Mesodermal cell (in vitro differentiated cells): ENCODE results near the gene GATA5.

Experiments used
- H3K27ac ChIP-seq: 2 replicates; pipeline ENCODE4 v1.7.0; 2013; ENCODE audit warnings: mild to moderate bottlenecking, low read depth, low read length, moderate library complexity; ENCODE audit not compliant: severe bottlenecking
- H3K36me3 ChIP-seq: 2 replicates; pipeline ENCODE4 v1.7.1; 2013; ENCODE audit warnings: mild to moderate bottlenecking, low read length, moderate library complexity; ENCODE audit not compliant: control insufficient read depth, insufficient read depth
- H3K4me1 ChIP-seq: one replicate; pipeline ENCODE4 v1.7.1; 2013; ENCODE audit warnings: mild to moderate bottlenecking, low read length; ENCODE audit not compliant: insufficient read depth, control insufficient read depth, poor library complexity, severe bottlenecking
- H3K4me3 ChIP-seq: 2 replicates; pipeline ENCODE4 v1.7.0; 2013; ENCODE audit warnings: low read length, control low read depth, mild to moderate bottlenecking; ENCODE audit not compliant: insufficient read depth, poor library complexity, severe bottlenecking; ENCODE audit errors: extremely low read depth
- H3K9me3 ChIP-seq: 2 replicates; pipeline ENCODE4 v1.7.1; 2013; ENCODE audit warnings: mild to moderate bottlenecking, low read length, moderate library complexity; ENCODE audit not compliant: control insufficient read depth
- WGBS, 2 experiments: methylation state at CpG; one replicate each; pipeline ENCODE4 v1.1.5; 2013; ENCODE audit warnings: missing lambda C conversion rate in 2 of 2; ENCODE audit not compliant: insufficient coverage in 2 of 2; 5-methylcytosine and 5-hydroxymethylcytosine counted together

Gene GATA5

DNA sequence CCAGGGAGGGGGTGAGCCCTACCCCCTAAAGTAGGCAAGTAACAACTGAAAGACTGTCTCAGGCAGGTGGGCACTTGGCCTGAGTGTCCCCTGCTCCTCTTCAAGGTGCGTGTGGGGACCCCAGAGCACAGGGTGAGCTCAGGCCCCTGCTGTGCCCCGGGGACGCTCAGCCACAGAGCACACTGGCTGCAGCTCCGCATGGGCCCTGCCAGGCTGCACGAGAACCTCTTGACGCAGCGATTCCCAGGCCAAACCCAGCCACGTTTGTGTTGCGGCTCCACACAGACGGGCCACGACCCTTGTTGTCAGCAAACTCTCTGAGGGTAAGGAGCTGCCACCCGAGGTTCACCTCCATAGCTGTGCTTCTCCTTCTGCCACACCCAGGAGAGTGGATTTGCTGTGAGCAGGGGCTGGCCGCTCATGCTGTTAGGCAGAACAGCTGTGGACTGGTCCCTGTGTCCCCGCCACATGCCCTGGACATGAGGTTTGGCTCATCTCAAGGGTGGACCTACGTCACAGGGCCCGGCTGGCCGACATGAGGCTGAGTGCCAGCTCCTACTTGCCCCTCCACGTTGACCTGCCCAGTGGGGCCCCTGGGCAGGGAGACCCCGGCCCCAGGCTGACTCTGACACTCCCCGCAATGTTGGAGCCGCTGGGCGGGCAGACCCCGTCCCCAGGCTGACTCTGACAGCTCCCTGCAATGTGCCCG is 29.7 kb upstream of the GATA5 start:
- H3K9me3 ChIP-seq: no peaks in the 10 kb centered on the region
- WGBS, 2 experiments: 91 to 92% methylated on average over 19 to 24 of the region's 24 CpGs
- no peak overlapping the region for H3K4me3 ChIP-seq
- no peak overlapping the region for H3K27ac ChIP-seq
- H3K4me1 ChIP-seq: no peaks in the 10 kb centered on the region
- no peaks in the 10 kb centered on the region for H3K36me3 ChIP-seq

DNA sequence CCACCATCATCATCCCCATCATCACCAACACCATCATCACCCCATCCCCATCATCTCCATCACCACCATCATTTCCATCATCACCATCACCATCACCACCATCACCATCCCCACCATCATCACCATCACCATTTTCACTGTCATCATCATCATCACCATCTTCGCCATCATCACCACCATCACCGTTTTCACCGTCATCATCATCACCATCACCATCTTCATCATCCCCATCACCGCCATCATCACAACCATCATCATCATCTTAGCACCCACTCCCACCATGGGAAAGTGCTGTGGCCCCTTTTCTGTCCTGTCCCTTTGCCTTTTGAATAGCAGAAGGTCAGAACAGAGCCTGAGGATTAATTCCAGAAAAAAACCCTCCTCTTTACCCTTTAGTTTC is 28.5 kb upstream of the GATA5 start:
- Histone ChIP-seq H3K9me3 (no peaks in the 10 kb centered on the region), H3K4me3 (no peak overlapping the region), H3K4me1 (no peaks in the 10 kb centered on the region), H3K27ac (no peak overlapping the region), H3K36me3 (no peaks in the 10 kb centered on the region)
- WGBS, 2 experiments: 92 to 97% methylated on average over 4 of the region's 4 CpGs

DNA sequence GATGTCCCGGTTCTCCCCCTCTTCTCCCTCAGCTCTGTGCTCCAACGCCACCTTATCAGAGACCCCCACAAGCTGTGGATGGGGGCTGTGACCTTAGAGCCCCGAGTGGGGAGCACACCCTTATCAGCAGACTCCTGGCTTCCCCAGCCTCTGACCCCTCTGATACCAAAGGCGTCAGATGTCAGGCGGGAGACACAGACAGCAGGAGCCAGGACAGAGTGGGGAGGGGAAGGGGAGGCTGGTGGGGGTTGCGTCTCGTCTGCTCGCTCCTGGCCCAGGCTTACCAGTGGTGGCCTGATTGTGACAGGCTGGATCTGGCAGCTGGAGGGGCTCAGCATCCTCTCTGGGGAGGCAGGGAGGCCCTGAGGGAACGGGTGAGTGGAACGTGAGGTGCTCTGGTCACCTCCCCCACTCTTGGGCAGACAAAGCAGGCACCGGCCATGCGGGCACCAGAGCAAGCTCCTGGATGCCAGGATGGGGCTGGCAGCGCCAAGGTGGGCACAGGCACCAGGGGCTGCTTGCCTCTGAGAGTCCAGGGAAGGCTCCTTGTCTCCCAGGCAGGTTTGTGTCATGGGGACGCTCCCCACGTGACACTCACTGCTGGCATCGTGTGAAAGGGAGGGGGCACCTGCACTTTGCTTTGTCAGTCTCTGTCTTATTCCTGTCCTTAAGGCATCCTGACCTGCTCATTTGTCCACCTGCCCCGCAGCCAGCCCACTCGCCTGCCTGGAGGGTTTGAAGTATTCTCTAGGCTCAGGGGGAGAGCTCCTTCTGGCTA is 27.8 kb upstream of the GATA5 start:
- Histone ChIP-seq H3K27ac (no peak overlapping the region), H3K4me3 (no peak overlapping the region), H3K36me3 (no peaks in the 10 kb centered on the region), H3K9me3 (no peaks in the 10 kb centered on the region), H3K4me1 (no peaks in the 10 kb centered on the region)
- 71 to 77% methylated on average over 10 to 11 of the region's 18 CpGs for WGBS, 2 experiments

DNA sequence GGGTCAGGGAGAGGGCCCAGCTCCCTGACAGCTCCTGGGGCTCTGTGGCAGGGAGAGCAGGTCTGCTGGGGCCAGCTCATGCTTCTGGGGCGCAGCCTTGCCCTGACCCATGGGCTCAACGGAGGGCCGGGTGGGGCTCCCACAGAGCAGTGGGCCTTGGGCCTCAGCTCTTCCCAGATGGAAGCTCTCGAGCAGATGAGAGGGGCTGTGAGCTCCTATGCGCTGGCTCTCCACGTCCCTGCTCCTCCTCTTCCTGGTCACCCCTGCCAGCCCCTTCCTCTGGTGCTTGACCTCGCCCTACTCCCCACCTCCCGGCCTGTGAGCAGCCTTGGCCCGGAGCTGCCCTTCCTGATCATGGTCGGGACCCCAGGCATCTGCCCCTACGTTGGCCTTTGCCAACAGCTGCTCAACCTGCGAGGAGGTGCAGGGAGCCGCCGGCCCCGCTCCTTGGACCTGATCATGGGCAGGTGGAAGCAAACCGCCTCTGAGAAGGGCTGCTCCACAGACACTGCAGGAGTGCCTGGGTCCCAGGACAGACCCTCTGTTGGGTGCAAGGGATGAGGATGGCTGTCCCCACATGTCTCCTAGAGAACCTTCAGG is 26.8 kb upstream of the GATA5 start:
- Histone ChIP-seq H3K4me3 (no peak overlapping the region), H3K36me3 (no peaks in the 10 kb centered on the region), H3K27ac (no peak overlapping the region), H3K4me1 (no peaks in the 10 kb centered on the region), H3K9me3 (no peaks in the 10 kb centered on the region)
- 90 to 96% methylated on average over 13 to 15 of the region's 16 CpGs for WGBS, 2 experiments

DNA sequence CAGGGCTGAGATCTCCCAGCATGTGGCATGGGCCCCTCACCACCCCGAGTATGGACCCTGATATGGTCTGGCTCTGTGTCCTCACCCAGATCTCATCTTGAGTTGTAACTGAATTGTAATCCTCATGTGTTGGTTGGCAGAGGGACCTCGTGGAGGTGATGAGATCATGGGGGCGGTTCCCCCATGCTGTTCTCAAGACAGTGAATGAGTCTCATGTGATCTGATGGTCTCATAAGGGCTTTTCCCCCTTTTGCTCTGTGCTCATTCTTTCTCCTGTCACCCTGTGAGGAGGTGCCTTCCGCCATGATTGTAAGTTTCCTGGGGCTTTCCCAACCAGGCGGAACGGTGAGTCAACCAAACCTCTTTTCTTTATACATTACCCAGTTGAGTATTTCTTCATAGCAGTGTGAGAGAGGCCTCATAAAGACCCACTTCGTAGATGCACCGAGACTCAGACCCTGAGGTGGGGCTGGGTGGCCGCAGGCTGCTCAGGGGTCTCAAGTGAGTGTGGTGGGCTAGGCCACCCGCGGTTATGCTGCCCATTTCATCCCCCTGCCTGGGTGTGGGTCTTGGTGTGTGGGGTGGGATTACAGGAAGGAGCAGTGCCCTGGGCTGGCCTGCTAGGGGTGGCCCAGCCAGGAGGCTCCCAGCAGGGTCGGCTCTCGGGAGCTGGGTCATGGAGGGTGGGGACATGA is 26.2 kb upstream of the GATA5 start:
- H3K36me3 ChIP-seq: no peaks in the 10 kb centered on the region
- 91 to 95% methylated on average over 7 to 8 of the region's 13 CpGs for WGBS, 2 experiments
- H3K4me1 ChIP-seq: no peaks in the 10 kb centered on the region
- H3K9me3 ChIP-seq: no peaks in the 10 kb centered on the region
- H3K27ac ChIP-seq: no peak overlapping the region
- no peak overlapping the region for H3K4me3 ChIP-seq

DNA sequence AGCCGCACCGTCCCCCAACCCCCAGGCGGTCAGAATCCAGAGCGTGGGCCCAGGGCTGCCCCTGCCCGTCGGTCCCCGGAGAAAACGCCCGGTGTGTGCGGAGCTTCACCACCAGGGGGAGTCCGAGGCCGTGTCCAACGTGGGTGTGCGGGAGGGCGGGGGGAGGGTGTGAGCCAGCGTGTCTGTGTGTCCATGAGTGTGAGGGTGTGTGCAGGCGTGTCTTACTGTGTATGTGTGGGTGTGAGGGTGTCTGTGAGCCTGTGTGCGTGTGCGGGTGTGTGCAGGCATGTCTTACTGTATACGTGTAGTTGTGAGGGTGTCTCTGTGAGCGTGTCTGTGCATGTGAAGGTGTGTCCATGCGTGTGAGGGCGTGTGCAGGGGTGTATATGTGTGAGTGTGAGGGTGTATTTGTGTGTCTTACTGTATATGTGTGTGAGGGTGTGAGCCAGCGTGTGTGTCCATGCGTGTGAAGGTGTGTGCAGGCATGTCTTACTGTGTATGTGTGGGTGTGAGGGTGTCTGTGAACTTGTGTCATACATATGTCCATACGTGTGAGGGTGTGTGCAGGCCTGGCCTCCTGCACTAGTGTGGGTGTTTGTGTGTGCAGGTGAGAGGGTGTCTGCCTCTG is 24.6 kb upstream of the GATA5 start:
- 32 to 39% methylated on average over 18 to 26 of the region's 26 CpGs for WGBS, 2 experiments
- Histone ChIP-seq H3K9me3 (no peaks in the 10 kb centered on the region), H3K4me1 (peaks cover 5% of the 10 kb centered on the region), H3K36me3 (no peaks in the 10 kb centered on the region), H3K27ac (no peak overlapping the region), H3K4me3 (no peak overlapping the region)

DNA sequence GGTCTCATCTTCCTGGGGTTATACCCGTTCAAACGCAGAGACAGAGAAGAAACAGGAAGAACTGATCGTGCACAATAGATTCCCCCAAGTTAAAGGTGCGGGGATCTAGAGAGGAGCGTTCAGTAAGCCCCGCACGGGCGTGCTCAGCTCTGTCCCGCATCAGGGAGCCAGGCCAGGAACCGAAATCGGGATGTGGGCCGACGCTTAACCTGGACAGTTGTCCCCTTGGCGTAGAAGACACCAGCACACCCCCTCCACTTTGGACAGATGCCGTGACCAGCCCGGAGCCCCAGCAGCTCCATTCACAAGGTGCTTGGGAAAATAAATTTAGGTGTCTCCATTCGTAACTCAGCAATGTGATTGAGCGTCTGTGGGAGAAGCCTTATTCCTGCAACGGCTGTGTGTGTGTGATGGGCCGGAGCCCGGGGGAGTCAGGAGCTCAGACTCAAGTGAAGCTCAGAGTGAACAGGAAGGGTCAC is 24.0 kb upstream of the GATA5 start:
- Histone ChIP-seq H3K9me3 (no peaks in the 10 kb centered on the region), H3K4me1 (peaks cover 9% of the 10 kb centered on the region), H3K4me3 (no peak overlapping the region), H3K36me3 (no peaks in the 10 kb centered on the region), H3K27ac (no peak overlapping the region)
- WGBS, 2 experiments: 70% methylated on average over 20 of the region's 21 CpGs

DNA sequence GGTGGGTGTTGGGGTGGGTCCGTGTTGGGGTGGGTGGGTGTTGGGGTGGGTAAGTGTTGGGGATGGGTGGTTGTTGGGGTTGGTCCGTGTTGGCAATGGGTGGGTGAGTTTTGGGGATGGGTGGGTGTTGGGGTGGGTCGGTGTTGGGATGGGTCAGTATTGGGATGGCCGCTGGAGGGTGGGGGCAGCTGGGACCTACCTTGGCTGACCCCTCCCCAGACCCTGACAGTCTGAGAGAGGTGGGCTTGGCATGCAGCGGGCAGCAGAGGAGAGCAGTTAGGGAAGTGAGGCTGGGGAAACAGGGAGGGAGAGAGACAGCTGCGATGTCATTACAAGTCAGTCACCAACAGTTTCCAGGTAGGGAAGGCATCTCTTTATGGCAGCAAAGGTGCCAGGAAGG is 23.1 kb upstream of the GATA5 start:
- H3K4me3 ChIP-seq: no peak overlapping the region
- no peak overlapping the region for H3K27ac ChIP-seq
- 96 to 100% methylated on average over 3 to 4 of the region's 6 CpGs for WGBS, 2 experiments
- H3K4me1 ChIP-seq: peaks cover 15% of the 10 kb centered on the region
- no peaks in the 10 kb centered on the region for H3K9me3 ChIP-seq
- no peaks in the 10 kb centered on the region for H3K36me3 ChIP-seq

DNA sequence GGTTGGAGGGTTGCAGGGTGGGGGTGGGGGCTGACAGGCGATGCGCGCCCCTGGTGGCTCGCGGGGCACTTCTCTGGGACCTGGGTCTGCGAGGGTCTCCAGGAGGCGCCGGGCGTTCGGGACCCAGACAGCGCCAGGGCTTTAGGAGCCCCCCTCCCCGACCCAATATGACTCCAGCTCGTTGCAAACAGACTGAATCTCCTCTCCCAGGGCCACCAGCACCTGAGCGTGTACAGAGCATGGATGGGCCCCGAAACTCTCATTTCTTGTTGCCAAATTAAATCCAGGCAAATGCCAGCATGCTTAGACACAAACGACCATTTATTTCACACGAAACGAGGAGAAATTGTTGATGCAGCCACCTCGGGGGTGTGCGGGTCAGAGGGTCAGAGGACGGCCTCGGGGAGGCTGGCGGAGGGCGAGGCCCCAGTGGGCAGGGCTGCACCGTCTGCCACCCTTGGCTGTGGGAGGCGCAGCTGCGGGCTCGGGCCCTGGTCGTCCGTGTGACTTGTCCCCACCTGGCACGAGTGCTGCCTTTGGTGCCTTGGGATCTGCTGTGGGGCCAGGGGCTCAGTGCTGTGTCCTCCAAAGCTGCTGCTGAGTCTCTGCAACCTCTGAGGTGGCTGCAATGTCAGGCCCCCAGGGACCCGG is 20.9 kb upstream of the GATA5 start:
- peaks cover 15% of the 10 kb centered on the region for H3K4me1 ChIP-seq
- no peaks in the 10 kb centered on the region for H3K9me3 ChIP-seq
- no peak overlapping the region for H3K4me3 ChIP-seq
- no peaks in the 10 kb centered on the region for H3K36me3 ChIP-seq
- WGBS, 2 experiments: 37 to 49% methylated on average over 26 to 31 of the region's 32 CpGs
- no peak overlapping the region for H3K27ac ChIP-seq
